ENCODE measurements around the gene FBXO11.
"Not testable (repeated sequence)": the region's sequence is repeated elsewhere in the genome, so short reads cannot be mapped to it uniquely, and the experiment has no call there.

The FBXO11 gene

DNA sequence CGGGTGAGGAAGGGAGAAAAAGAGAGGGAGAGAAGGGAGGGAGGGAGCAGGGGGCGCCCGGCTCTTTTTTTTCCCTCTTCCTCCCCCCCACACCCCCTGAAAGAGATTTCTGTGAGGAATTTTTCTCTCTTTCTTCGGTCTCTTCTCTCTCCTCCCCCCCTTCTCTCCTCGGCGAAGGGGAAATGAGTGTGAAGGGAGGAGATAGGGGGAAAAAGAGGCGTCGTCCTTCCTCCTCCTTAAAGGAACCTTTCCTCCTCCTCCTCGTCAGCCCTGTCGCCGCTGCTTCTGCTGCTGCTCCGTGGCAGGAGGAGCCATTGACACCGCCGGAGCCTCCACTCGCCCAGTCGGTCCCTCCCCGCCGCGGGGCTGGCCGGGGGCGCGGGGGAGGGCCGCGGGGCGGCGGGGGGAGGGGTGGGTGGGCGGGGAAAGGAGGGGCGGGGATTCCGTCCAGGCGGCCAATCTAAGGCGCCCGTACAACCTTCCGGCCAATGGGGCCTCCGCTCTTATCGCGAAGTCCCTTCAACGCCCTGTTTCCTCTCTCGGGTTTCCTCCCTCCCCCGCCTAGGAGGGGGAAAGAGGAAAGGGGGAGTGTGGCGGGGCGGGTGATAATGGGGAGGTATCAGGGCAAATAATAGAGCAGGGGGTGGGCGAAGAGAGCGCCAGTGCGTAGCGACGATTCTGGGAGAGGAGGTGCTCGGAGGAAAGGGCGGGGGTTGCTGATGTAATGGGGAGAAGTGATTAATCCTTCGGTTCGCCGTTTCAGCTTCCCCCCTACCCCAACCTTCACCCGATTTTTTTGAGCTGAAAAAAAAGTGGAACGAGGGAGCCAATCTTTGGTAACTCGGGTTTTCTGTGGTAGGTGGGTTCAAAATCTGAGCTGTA lies at the start of gene FBXO11:
TSS of gene FBXO11 (minus strand) at position 342 of the 882 bp plus-strand sequence. CDS start 778 bp downstream, outside the sequence.
- DNase-seq: peak; percentile 94

- no peak for DNase-seq
Observed at GRCh38 chr2:47950340-47951301, 44.3 kb upstream of the FBXO11 start.

GRCh38 chr2:47946593-47946992 lies 40.3 kb upstream of the FBXO11 start:
- no peak for DNase-seq

DNA sequence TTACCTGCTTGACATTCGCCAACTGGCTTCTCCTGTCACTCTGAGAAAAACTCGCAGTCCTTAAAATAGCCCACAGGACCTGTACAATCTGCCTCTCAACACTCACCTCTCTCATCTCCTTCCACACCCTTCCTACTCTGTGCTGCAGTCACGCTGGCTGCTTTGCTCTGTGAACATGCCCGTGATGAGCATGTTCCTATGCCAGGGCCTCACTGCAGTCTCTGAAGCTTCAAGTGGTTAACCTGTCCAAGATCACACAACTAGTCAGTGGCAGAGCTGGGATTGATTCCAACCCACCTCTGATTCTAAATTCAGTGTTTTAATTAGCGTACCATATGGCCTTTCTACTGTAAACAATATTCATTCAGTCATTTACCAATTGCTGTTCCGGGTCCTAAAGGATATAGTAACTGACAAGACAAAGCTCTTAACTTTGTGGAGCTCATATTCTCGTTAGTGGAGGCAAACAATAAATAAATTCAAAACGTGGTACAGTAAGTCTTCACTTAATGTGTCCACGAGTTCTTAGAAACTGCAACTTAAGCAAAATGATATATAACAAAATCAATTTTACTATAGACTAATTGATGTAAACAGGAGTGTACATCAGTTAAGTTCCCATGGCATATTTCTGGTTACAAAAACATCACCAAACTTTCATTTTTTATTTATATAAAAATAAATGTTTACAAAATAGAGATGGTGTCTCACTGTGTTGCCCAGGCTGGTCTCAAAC lies 38.9 kb upstream of the FBXO11 start:
- no peak for DNase-seq

DNA sequence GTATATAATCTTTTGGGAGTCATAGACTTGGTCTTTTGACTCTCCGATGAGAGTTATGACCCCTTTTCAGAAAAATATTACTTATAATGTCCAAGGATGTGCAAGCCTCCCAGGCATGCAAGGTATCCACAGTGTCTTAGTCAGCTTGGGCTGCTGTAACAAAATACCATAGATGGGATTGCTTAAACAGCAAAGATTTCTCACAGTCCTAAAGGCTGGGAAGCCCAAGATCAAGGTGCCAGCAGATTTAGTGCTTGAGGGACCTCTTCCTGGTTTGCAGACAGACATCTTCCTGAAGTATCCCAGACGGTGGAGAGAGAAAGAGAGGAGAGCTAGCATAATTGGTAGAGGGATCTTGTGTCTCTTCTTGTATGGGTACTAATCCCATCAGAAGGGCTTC lies 35.6 kb upstream of the FBXO11 start:
- DNase-seq: no peak

- no peak for DNase-seq
Observed at GRCh38 chr2:47937677-47938076, 31.4 kb upstream of the FBXO11 start.

DNA sequence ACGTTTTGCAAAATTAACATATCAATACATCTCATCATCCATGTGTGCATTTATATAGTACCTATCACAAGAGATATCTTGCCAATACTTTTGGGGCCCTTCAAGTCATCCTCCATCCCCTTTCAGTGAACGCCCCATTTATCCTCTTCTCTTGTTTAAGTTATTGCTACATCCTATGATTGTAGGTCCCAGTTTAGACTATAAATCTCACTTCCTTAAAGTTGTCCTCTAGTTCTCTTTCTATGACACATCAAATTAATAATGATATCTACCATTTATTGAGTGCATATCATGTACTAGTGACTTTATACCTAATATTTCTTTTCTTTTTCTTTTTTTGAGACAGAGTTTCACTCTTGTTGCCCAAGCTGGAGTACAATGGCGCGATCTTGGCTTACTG lies 28.8 kb upstream of the FBXO11 start:
- no peak for DNase-seq

DNA sequence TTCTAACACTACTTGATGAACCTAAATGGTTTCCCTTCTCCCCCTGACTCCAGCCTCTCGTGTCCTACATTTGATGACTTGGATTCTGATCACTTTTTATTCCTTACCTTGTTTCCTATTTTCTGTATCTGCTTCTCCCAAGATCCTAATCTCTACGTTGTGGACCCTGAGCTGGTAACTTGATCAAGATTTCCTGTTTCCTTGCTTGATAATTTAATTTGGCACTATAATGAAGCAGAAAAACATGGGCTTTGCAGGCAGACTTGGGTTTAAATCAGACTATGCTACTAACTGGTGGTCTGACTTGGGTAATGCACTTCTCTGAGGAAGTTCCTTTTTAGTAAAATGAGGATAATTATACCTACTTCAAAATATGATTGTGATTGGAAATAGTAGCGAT lies 11.7 kb upstream of the FBXO11 start:
- DNase-seq: no peak

GRCh38 chr2:47917276-47917961 lies 11.1 kb upstream of the FBXO11 start:
- no peak for DNase-seq

DNA sequence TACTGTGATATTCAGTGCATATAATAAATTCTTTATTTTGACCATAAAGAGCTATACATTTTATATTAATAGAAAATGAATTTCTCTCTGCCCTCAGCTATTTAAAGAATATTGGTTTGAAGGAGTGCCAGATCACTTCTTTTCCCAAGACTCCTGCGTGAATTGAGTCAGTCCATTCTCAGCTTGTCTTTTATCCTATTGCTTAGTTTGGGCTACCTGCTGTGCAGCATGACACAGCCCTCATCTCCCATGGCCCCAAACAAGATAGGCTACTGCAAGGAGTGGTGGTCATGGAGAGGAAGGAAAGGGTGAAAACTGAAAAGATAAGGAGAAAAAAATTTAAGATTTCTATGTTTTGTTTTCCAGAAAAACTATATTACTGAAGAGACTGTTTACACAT lies 10.1 kb upstream of the FBXO11 start:
- no peak for DNase-seq

DNA sequence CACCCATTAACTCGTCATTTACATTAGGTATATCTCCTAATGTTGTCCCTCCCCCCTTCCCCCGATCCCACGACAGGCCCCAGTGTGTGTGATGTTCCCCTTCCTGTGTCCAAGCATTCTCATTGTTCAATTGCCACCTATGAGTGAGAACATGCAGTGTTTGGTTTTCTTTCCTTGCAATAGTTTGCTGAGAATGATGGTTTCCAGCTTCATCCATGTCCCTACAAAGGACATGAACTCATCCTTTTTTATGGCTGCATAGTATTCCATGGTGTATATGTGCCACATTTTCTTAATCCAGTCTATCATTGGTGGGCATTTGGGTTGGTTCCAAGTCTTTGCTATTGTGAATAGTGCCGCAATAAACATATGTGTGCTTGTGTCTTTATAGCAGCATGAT lies 4.4 kb upstream of the FBXO11 start:
- DNase-seq: not testable (repeated sequence)

DNA sequence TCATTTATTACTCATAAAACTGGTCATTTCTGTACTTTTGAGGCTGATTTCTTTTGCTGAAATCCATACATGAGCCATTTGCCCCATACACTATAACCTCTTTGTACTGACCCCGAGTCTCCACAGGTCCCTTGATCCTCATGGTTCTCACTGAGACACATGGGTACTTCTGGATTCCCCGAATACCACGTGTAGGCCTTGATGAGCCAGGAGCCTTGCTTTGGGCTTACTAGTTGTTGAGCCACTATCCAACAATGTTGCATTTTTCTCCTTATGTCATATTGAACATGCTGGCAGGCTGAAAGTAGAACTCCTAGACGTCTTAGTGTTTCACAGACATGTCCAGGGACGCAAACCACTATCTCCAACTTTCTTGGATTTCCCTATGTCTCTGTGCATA lies 2.4 kb upstream of the FBXO11 start:
- DNase-seq: no peak

DNA sequence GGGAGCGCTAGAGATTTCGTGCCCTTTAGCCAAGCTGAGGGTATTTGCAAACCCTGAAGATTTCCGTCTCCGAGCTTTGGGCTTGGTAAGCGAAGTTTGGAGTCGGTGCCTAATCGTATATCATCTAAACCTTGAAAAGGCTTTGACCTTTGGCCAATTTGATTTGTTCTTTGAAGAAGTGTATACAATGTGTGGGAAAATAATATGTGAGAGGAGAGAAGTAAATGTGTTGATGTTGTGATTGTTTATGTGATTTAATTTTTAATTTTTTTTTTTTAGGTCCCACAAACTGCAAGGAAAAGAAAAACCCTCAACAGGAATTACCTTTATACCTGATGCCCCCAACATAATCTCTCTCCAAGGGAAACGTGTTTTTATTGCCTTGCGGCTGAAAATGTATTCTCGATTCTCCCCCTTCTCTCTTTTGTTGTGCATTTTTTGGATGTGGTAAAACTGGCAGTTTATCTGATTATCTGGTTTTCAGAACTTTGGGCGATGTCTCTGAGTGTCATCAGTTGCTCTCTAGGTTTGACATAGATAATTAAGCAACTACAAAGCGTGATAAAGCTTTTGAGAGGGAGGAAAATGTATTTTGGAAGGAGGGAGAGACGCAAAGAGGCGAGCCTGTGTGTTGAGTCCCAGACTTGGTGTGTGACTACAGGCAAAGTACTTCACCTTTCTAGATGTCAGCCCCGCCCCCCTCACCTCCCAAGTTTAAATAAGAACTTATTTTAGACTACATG lies 912 bp upstream of the FBXO11 start:
- DNase-seq: no peak

GRCh38 chr2:47905386-47906156 lies 727 bp downstream of the FBXO11 start:
- DNase-seq: peak; percentile 49

DNA sequence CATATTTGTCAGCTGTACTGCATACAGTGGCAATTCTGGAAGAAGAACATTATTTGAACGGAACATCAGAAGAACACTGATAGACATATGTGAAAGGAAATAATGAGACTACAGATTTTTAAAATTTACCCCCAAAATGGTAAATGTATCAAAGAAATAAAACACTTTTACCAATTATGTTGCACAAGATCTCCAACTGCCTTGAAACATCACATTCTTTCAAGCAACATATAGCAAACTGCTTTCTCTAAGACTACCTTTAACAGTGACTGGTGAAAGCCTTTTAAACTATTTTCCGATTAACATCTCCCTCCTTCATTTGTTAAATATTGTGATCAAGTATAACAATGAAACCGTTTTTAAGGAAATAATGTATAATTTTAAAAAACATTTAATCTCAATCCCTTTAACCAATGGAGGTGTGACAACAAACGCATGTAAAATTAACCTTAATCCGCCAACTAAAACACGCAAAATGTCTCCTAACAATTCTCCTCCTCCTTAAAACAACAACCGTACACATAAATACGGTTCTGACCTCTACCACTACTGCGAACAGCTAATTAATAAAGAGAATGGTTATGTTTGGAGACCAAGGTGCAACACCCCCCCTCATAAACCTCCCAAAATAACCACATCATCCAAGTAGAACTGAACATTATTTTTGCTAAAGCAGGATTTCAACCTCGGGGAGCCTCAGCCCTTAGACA lies 2.4 kb downstream of the FBXO11 start:
- no peak for DNase-seq

DNA sequence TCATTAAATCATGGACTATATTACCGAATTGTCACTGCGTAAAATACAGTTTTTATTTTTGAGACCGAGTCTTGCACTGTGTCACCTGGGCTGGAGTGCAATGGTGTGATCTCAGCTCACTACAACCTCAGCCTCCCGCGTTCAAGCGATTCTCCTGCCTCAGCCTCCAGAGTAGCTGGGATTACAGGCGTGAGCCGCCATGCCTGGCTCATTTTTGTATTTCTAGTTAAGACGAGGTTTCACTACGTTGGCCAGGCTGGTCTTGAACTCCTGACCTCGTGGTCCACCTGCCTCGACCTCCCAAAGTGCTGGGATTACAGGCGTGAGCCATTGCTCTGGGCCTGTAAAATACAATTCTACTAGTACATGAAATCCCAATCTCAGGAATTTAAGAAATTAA lies 4.4 kb downstream of the FBXO11 start:
- DNase-seq: not testable (repeated sequence)

GRCh38 chr2:47900857-47901256 lies 5.4 kb downstream of the FBXO11 start:
- no peak for DNase-seq

DNA sequence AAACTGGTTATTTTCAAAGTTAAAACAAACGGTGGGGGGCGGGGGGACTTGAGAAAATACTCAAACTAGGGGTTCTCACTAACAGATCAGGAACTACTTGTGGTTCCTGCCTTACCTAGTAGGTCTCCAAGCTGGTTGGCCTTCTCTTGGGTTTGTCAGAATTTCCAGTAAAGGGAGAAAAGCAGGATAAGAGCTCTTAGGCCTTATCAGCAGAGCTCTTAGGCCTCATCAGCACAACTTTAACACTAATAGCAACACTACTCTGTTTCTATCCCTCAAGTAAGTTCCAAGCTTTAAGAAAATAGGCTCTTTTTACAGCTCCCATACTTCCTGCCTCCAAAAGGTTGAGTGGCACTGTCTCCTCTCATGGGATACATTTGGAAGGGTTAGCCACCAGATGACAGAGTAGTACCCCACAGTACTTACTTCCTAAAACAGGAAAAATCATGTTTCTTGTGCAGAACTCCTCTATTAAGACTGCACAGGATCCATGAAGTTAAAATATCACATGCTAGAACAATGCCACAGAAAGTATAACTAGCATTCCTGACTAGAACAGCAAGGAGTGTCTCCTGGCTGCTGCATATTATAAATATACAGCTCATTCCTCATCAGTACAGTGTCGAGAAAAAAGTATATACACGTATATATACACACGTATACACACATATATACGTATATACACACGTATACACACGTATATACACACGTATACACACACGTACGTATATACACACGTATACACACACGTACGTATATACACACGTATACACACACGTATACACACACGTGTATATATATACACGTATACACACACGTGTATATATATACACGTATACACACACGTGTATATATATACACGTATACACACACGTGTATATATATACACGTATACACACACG lies 6.1 kb downstream of the FBXO11 start:
- DNase-seq: no peak
